Mesenchymal stem cell (in vitro differentiated cells and primary cell): ENCODE measurements around the gene PLA2G6.

ENCODE experiments used
- DNase-seq: peaks from one replicate; pipeline ENCODE4 v3.0.0-alpha.2; 2013
- H2AFZ ChIP-seq: one replicate; pipeline ENCODE4 v1.6.1; 2013; ENCODE audit warnings: low read depth, mild to moderate bottlenecking, control low read depth, inconsistent platforms, low read length, moderate library complexity
- H2AK5ac ChIP-seq: 2 replicates; pipeline ENCODE4 v1.6.1; 2013; ENCODE audit warnings: low read length, moderate library complexity, mild to moderate bottlenecking, inconsistent platforms; ENCODE audit not compliant: severe bottlenecking
- H2BK120ac ChIP-seq: one replicate; pipeline ENCODE4 v1.6.1; 2013; ENCODE audit warnings: low read depth, mild to moderate bottlenecking, inconsistent platforms, low read length, moderate library complexity
- H2BK12ac ChIP-seq, 2 experiments: one replicate each; pipeline ENCODE4 v1.6.1; 2013; ENCODE audit warnings: inconsistent platforms in 2 of 2, low read length in 2 of 2, mild to moderate bottlenecking in 2 of 2, moderate library complexity in 2 of 2, control low read depth in 1 of 2
- H2BK15ac ChIP-seq: one replicate; pipeline ENCODE4 v1.6.1; 2013; ENCODE audit warnings: mild to moderate bottlenecking, low read depth, inconsistent platforms; ENCODE audit not compliant: poor library complexity, severe bottlenecking
- H2BK5ac ChIP-seq: 2 replicates; pipeline ENCODE4 v1.6.1; 2013; ENCODE audit warnings: low read depth, mild to moderate bottlenecking, low read length, control low read depth, inconsistent platforms; ENCODE audit not compliant: poor library complexity, severe bottlenecking
- H3K14ac ChIP-seq, 2 experiments: one replicate each; pipeline ENCODE4 v1.6.1; 2013; ENCODE audit warnings: inconsistent platforms in 2 of 2, low read length in 2 of 2, control low read depth in 1 of 2, mild to moderate bottlenecking in 1 of 2, moderate library complexity in 1 of 2
- H3K18ac ChIP-seq, 2 experiments: one replicate each; pipeline ENCODE4 v1.6.1; 2013; ENCODE audit warnings: inconsistent platforms in 2 of 2, low read length in 2 of 2, control low read depth in 1 of 2, low read depth in 1 of 2, mild to moderate bottlenecking in 1 of 2
- H3K23ac ChIP-seq, 2 experiments: one replicate each; pipeline ENCODE4 v1.6.1; 2013; ENCODE audit warnings: inconsistent platforms in 2 of 2, low read length in 2 of 2, mild to moderate bottlenecking in 2 of 2, moderate library complexity in 2 of 2, control low read depth in 1 of 2
- H3K27ac ChIP-seq: 2 replicates; pipeline ENCODE4 v1.5.1; 2013; ENCODE audit warnings: mild to moderate bottlenecking, moderate library complexity, low read length, control low read depth, inconsistent platforms; ENCODE audit not compliant: poor library complexity, severe bottlenecking
- H3K27me3 ChIP-seq, 2 experiments: 2 replicates each; pipeline versions ENCODE4 v1.6.1 to v1.7.0; 2013; ENCODE audit warnings: low read length in 2 of 2, mild to moderate bottlenecking in 2 of 2, moderate library complexity in 2 of 2, control low read depth in 1 of 2, inconsistent platforms in 1 of 2; ENCODE audit not compliant: control insufficient read depth in 1 of 2, insufficient read depth in 1 of 2
- H3K36me3 ChIP-seq, 2 experiments: 2 replicates each; pipeline versions ENCODE4 v1.6.1 to v1.7.0; 2013; ENCODE audit warnings: low read length in 2 of 2, control low read depth in 1 of 2, inconsistent platforms in 1 of 2, low read depth in 1 of 2, mild to moderate bottlenecking in 1 of 2; ENCODE audit not compliant: insufficient read depth in 2 of 2, control insufficient read depth in 1 of 2
- H3K4ac ChIP-seq, 2 experiments: one replicate each; pipeline ENCODE4 v1.6.1; 2013; ENCODE audit warnings: inconsistent platforms in 2 of 2, low read length in 2 of 2, mild to moderate bottlenecking in 2 of 2, moderate library complexity in 2 of 2, control low read depth in 1 of 2, low read depth in 1 of 2
- H3K4me1 ChIP-seq: 2 replicates; pipeline ENCODE4 v1.6.1; 2013; ENCODE audit warnings: low read depth, low read length, control low read depth; ENCODE audit not compliant: control insufficient read depth, insufficient read depth
- H3K4me2 ChIP-seq: 2 replicates; pipeline ENCODE4 v1.6.1; 2013; ENCODE audit warnings: low read length, mild to moderate bottlenecking, inconsistent platforms; ENCODE audit not compliant: poor library complexity, severe bottlenecking
- H3K4me3 ChIP-seq, 2 experiments: 2 replicates each; pipeline versions ENCODE4 v1.5.1 to v1.7.0; 2013; ENCODE audit warnings: low read length in 2 of 2, mild to moderate bottlenecking in 2 of 2, control low read depth in 1 of 2, low read depth in 1 of 2; ENCODE audit not compliant: insufficient read depth in 1 of 2
- H3K79me1 ChIP-seq: replicated peaks from 2 replicates; pipeline ENCODE4 v1.6.1; 2013; ENCODE audit warnings: mild to moderate bottlenecking, control low read depth, low read length, inconsistent platforms; ENCODE audit not compliant: poor library complexity, severe bottlenecking
- H3K9ac ChIP-seq: 2 replicates; pipeline ENCODE4 v1.7.0; 2013; ENCODE audit warnings: mild to moderate bottlenecking, low read length, moderate library complexity
- H3K9me3 ChIP-seq: 2 replicates; pipeline ENCODE4 v1.7.0; 2013; ENCODE audit warnings: mild to moderate bottlenecking, low read length; ENCODE audit not compliant: control insufficient read depth
- H4K8ac ChIP-seq: one replicate; pipeline ENCODE4 v1.6.1; 2013; ENCODE audit warnings: inconsistent platforms, mild to moderate bottlenecking, low read length, moderate library complexity
- H4K91ac ChIP-seq: one replicate; pipeline ENCODE4 v1.6.1; 2013; ENCODE audit warnings: mild to moderate bottlenecking, low read length, inconsistent platforms
- WGBS: methylation state at CpG from one replicate; pipeline ENCODE4 v1.1.7; 2013; ENCODE audit warnings: mixed read lengths; 5-methylcytosine and 5-hydroxymethylcytosine counted together

The PLA2G6 gene

DNA sequence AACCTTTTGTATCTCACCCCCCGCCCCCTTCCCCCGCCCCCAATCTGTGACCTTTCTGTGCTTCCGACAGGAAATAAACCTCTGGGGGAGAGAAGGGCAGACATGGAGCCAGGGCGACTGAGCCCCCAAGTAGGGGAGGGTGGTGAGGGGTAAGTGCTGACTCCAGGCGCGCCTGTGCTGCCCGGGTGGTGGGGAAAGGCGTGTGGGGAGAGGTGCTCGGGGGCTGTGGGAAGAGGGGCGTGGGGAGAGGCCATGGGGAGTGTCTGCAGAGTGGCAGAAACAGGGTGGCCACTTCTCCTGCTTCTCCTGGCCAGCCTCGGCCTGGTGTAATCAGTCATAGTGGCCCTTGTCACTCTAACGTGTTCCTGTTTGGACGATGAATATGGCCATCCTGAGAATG lies 105.7 kb downstream of the PLA2G6 start:
- Histone ChIP-seq H3K4ac (no peak overlapping the region), H3K79me1 (no peaks in the 10 kb centered on the region), H3K4me2 (no peak overlapping the region), H2BK15ac (no peak overlapping the region), H2BK12ac (no peak overlapping the region), H3K9me3 (no peaks in the 10 kb centered on the region), H3K36me3 (peaks cover 0 to 73% of the 10 kb centered on the region in 2 experiments), H3K27ac (no peak overlapping the region), H2AK5ac (no peak overlapping the region), H4K91ac (no peak overlapping the region), H3K4me1 (peaks cover 4% of the 10 kb centered on the region), H2BK5ac (no peak overlapping the region), H3K27me3 (peaks cover 4 to 24% of the 10 kb centered on the region in 2 experiments), H3K18ac (no peak overlapping the region), H3K14ac (no peak overlapping the region), H2BK120ac (no peak overlapping the region), H3K4me3 (no peak overlapping the region), H3K9ac (no peak overlapping the region), H3K23ac (no peak overlapping the region), H4K8ac (no peak overlapping the region), H2AFZ (no peak overlapping the region)
- WGBS: 92% methylated on average over 12 of the region's 13 CpGs
- DNase-seq: no peak

DNA sequence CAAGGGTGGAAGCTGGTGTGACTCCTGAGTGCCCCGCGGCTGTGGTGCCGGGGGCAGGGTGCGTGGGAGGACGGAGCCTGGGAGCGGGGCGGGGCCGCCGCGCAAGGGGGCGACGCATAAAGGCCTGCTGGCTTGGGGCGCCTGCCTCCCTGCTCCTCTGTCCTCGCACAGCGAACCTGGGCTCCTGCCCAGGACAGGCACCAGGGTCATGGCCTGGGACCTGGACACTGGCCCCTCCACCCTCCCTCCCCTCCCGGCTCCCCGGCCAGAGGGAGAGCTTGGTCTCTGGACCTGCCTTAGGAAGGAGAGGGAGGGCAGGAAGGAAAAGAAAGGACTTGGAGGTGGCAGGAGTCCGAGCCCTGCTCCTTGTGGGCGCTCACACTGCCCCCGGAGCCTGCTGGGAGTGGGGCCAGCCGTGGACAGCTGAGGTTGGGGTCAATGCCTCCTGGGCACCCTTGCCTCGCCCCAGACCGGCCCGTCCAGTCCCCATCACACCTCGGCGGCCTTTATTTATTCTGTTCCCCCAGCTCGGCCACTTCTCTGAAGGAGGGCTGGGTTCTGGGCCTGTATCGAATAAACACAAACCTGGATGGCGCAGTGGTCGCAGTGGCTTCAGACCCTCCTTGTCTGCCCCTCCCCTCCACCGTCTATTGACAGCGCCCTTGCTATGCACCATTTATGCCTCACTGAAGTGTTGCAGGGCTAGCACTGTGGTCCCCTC lies 106.4 kb downstream of the PLA2G6 start:
- no peak overlapping the region for H2BK120ac ChIP-seq
- no peak overlapping the region for H2BK15ac ChIP-seq
- H3K9ac ChIP-seq: no peak overlapping the region
- no peak overlapping the region for H3K23ac ChIP-seq
- H3K4me1 ChIP-seq: no peaks in the 10 kb centered on the region
- no peak for DNase-seq
- no peak overlapping the region for H2AFZ ChIP-seq
- no peak overlapping the region for H3K4me3 ChIP-seq
- H3K14ac ChIP-seq: no peak overlapping the region
- no peak overlapping the region for H3K4ac ChIP-seq
- no peak overlapping the region for H2BK12ac ChIP-seq
- peaks cover 0 to 19% of the 10 kb centered on the region in 2 experiments for H3K27me3 ChIP-seq
- WGBS: 96% methylated on average over 27 of the region's 32 CpGs
- H3K4me2 ChIP-seq: no peak overlapping the region
- no peak overlapping the region for H4K91ac ChIP-seq
- no peak overlapping the region for H2BK5ac ChIP-seq
- no peak overlapping the region for H4K8ac ChIP-seq
- H3K18ac ChIP-seq: no peak overlapping the region
- H2AK5ac ChIP-seq: no peak overlapping the region
- no peaks in the 10 kb centered on the region for H3K79me1 ChIP-seq
- no peak overlapping the region for H3K27ac ChIP-seq
- H3K9me3 ChIP-seq: no peaks in the 10 kb centered on the region
- H3K36me3 ChIP-seq: peaks cover 0 to 80% of the 10 kb centered on the region in 2 experiments

DNA sequence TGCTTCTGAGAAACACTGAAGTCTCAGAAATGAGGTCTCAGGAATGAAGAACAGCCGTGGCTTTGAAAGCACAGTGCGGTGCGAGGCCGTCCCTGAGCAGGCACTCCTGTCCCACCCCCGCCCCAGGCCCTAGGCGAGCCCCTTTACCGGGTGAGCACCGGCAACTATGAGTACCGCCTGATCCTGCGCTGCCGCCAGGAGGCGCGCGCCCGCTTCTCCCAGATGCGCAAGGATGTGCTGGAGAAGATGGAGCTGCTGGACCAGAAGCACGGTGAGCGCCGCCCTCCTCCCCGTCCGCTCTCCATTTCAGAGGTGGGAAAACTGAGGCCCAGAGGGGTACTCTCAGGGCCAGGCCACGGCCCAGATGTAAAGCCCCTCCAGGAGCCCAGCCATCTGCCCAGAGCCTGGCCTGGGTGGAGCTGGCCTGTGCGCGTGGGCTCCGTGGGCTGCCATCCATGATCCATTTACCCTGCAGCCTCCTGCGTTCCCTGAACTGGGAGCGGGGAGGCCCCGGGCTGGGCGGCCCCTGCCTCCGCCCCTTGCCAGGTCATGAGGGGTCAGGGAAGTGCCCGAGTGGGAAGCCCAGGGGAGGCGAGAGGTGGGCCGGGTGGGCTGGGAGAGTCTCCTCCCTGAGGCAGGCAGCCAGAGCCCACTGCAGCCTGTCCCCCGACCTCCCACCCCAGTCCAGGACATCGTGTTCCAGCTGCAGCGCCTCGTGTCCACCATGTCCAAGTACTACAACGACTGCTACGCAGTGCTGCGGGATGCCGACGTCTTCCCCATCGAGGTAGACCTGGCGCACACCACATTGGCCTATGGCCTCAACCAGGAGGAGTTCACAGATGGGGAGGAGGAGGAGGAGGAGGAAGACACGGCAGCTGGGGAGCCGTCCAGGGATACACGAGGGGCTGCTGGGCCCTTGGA lies 107.2 kb downstream of the PLA2G6 start:
- H3K27ac ChIP-seq: no peak overlapping the region
- DNase-seq: peak; percentile 53
- no peaks in the 10 kb centered on the region for H3K9me3 ChIP-seq
- no peak overlapping the region for H2BK15ac ChIP-seq
- no peak overlapping the region for H3K4me2 ChIP-seq
- H2AK5ac ChIP-seq: no peak overlapping the region
- H3K14ac ChIP-seq: no peak overlapping the region
- no peak overlapping the region for H3K9ac ChIP-seq
- H3K4me1 ChIP-seq: no peaks in the 10 kb centered on the region
- H4K91ac ChIP-seq: peak overlapping the region; percentile 43
- H3K4ac ChIP-seq: no peak overlapping the region
- no peaks in the 10 kb centered on the region for H3K79me1 ChIP-seq
- no peak overlapping the region for H4K8ac ChIP-seq
- 75% methylated on average over 47 of the region's 47 CpGs for WGBS
- H3K18ac ChIP-seq: no peak overlapping the region
- no peak overlapping the region for H3K4me3 ChIP-seq
- H2BK12ac ChIP-seq: no peak overlapping the region
- H3K23ac ChIP-seq: no peak overlapping the region
- H2BK120ac ChIP-seq: no peak overlapping the region
- no peak overlapping the region for H2BK5ac ChIP-seq
- H3K36me3 ChIP-seq: peaks cover 0 to 88% of the 10 kb centered on the region in 2 experiments
- H2AFZ ChIP-seq: no peak overlapping the region
- H3K27me3 ChIP-seq: peaks cover 0 to 11% of the 10 kb centered on the region in 2 experiments
